PFSK-1 (cell line): Measurements from ENCODE around the gene TGFB1I1.

Source experiments
- FOXP2 ChIP-seq: optimal IDR thresholded peaks from 2 replicates; pipeline ENCODE3; 2011; ENCODE audit warnings: borderline replicate concordance, control low read depth, inconsistent platforms; ENCODE audit not compliant: insufficient read depth; ENCODE audit errors: extremely low read length, extremely low read depth
- POLR2AphosphoS5 ChIP-seq: IDR thresholded peaks from 2 replicates; pipeline ENCODE4 v1.6.1; 2012; ENCODE audit warnings: low read depth, mild to moderate bottlenecking, control low read depth, low read length, moderate library complexity
- SIN3A ChIP-seq: IDR thresholded peaks from 2 replicates; pipeline ENCODE4 v1.6.1; 2012; ENCODE audit warnings: mild to moderate bottlenecking, low read length, moderate library complexity, borderline replicate concordance; ENCODE audit not compliant: insufficient read depth
- TAF1 ChIP-seq: IDR thresholded peaks from 2 replicates; pipeline ENCODE4 v1.6.1; 2012; ENCODE audit warnings: low read length, control low read depth, borderline replicate concordance; ENCODE audit not compliant: insufficient read depth
- TF ChIP-seq, protein P1 (sequence below), 2 experiments: IDR thresholded peaks; 2 replicates each; pipeline versions ENCODE4 v1.6.1 to v1.8.0; 2011 to 2012; ENCODE audit warnings: low read depth in 2 of 2, low read length in 2 of 2, control low read depth in 1 of 2, inconsistent platforms in 1 of 2, mild to moderate bottlenecking in 1 of 2, moderate library complexity in 1 of 2; ENCODE audit not compliant: insufficient read depth in 1 of 2

DNA sequence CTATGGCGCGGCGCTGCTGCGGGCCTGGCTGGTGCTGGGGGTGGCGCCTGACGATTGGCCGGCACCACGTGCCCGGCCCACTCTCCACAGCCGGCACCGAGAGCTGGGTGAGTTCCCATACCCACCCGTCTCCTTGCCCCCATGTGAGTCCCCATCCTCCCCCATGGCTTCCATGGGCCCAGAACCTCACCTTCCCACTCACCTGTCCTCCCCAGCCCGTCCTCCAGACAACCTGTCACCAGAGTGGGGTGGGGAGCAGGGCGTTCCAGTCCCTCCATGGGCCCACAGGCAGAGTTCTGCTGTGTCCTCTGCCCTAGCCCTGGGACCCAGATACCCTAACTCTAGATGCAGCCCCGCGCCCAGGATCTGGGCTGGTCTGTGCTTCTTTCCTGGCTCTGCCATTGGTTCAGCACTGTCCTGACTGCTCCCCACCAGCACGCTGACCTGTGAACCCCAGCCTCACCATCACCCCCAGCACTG, 7.1 kb upstream of the TGFB1I1 start:
- no peak for TF ChIP-seq TAF1
- TF ChIP-seq FOXP2 = no peak
- TF ChIP-seq POLR2AphosphoS5 = no peak
- no peak for TF ChIP-seq SIN3A
- TF ChIP-seq, protein P1, sequence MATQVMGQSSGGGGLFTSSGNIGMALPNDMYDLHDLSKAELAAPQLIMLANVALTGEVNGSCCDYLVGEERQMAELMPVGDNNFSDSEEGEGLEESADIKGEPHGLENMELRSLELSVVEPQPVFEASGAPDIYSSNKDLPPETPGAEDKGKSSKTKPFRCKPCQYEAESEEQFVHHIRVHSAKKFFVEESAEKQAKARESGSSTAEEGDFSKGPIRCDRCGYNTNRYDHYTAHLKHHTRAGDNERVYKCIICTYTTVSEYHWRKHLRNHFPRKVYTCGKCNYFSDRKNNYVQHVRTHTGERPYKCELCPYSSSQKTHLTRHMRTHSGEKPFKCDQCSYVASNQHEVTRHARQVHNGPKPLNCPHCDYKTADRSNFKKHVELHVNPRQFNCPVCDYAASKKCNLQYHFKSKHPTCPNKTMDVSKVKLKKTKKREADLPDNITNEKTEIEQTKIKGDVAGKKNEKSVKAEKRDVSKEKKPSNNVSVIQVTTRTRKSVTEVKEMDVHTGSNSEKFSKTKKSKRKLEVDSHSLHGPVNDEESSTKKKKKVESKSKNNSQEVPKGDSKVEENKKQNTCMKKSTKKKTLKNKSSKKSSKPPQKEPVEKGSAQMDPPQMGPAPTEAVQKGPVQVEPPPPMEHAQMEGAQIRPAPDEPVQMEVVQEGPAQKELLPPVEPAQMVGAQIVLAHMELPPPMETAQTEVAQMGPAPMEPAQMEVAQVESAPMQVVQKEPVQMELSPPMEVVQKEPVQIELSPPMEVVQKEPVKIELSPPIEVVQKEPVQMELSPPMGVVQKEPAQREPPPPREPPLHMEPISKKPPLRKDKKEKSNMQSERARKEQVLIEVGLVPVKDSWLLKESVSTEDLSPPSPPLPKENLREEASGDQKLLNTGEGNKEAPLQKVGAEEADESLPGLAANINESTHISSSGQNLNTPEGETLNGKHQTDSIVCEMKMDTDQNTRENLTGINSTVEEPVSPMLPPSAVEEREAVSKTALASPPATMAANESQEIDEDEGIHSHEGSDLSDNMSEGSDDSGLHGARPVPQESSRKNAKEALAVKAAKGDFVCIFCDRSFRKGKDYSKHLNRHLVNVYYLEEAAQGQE (IDR thresholded peaks at IDR 0.05; ENCODE audit: insufficient read depth in 1 of 2, low read depth in 2 of 2, low read length in 2 of 2) = no peak
